Head of caudate nucleus (tissue), 42 donors: Measurements from ENCODE around the gene SLC25A28.
A peak's percentile ranks its signal among the peaks of the same experiment; 100 is the strongest.
"Not testable (repeated sequence)": the region's sequence is repeated elsewhere in the genome, so short reads cannot be mapped to it uniquely, and the experiment has no call there.

ENCODE experiments used
- DNase-seq, 42 donors: peaks; one replicate each; pipeline versions ENCODE4 v3.0.0 to v3.0.0-alpha.2; 2020 to 2021; ENCODE audit warnings: mixed read lengths in 7 of 42
- intact Hi-C: fragments of 100-400 bp; cut with DNase I; formaldehyde crosslinking; loops from one replicate; pipeline ENCODE4 v1.15.0; 2022

SLC25A28 gene

GRCh38 chr10:99596708-99597107 is 23.5 kb downstream of the SLC25A28 start:
- intact Hi-C loops, DNase-seq: not testable (repeated sequence)

GRCh38 chr10:99595770-99596465 is 24.3 kb downstream of the SLC25A28 start:
- intact Hi-C loops, result no loop called here
- DNase-seq, result no peak

GRCh38 chr10:99595236-99595635 is 25.0 kb downstream of the SLC25A28 start:
- intact Hi-C loops, result no loop called here
- DNase-seq, result no peak

GRCh38 chr10:99593312-99593711 is 26.9 kb downstream of the SLC25A28 start:
- intact Hi-C loops, result no loop called here

GRCh38 chr10:99590799-99591198 is 29.4 kb downstream of the SLC25A28 start:
- no peak for DNase-seq
- intact Hi-C loops, result no loop called here

More at GRCh38 chr10:99593312-99593711, 26.9 kb downstream of the SLC25A28 start:
- DNase-seq, result no peak

GRCh38 chr10:99583687-99584086 is 36.6 kb downstream of the SLC25A28 start:
- intact Hi-C loops, result no loop called here
- no peak for DNase-seq

GRCh38 chr10:99582255-99582770 is 37.9 kb downstream of the SLC25A28 start:
- DNase-seq, result no peak
- intact Hi-C loops, result no loop called here

- no peak for DNase-seq
- intact Hi-C loops, result no loop called here
Observed at GRCh38 chr10:99579971-99580370, 40.3 kb downstream of the SLC25A28 start.

GRCh38 chr10:99573790-99574189 is 46.4 kb downstream of the SLC25A28 start:
- intact Hi-C loops, result no loop called here
- no peak for DNase-seq

GRCh38 chr10:99571816-99572215 is 48.4 kb downstream of the SLC25A28 start:
- DNase-seq, result no peak
- intact Hi-C loops, result no loop called here

- intact Hi-C loops, result no loop called here
- no peak for DNase-seq
Observed at GRCh38 chr10:99569961-99570360, 50.3 kb downstream of the SLC25A28 start.

- DNase-seq, result no peak
- intact Hi-C loops, result no loop called here
Observed at GRCh38 chr10:99569253-99569939, 50.8 kb downstream of the SLC25A28 start.

- DNase-seq, result peak in 29 of 42 donors; percentile 8 to 76 (median 34)
- intact Hi-C loops, result no loop called here
Observed at GRCh38 chr10:99565166-99565565, 55.1 kb downstream of the SLC25A28 start.

GRCh38 chr10:99564361-99564760 is 55.9 kb downstream of the SLC25A28 start:
- no peak for DNase-seq
- intact Hi-C loops, result no loop called here

- DNase-seq, result no peak
- intact Hi-C loops, result no loop called here
Observed at GRCh38 chr10:99562631-99563030, 57.6 kb downstream of the SLC25A28 start.
